Activated B cell treated with CpG ODN at 0.5 μM for 24 hours (primary cell): Measurements from ENCODE around the gene THOC5. TPM values are rescaled to one million over a fixed set of nuclear protein-coding genes. Genes with fewer than 3 reads are reported as not detected.

ENCODE experiments used
- ATAC-seq: fragments of 200-7000 bp; cut with Tn5 transposase; one replicate; pipeline ENCODE4 v1.10.0; 2021; ENCODE audit warnings: low read depth, mild to moderate bottlenecking, moderate library complexity
- CTCF ChIA-PET: fragments of 350-600 bp; sonication (Branson Sonifier 250); formaldehyde crosslinking; loops from one replicate; lab custom pipeline; 2021; ENCODE audit warnings: antibody characterized with exemption; lab: Charles Lee
- POLR2A ChIA-PET: fragments of 350-600 bp; sonication (Branson Sonifier 250); formaldehyde crosslinking; loops from one replicate; lab custom pipeline; 2021; ENCODE audit warnings: antibody characterized with exemption; lab: Charles Lee
- DNase-seq: peaks from one replicate; pipeline ENCODE4 v3.0.0; 2022
- H3K27ac Mint-ChIP-seq: one replicate; pipeline ENCODE4 v1.8.0; 2020; ENCODE audit warnings: mixed read lengths
- H3K27me3 Mint-ChIP-seq: one replicate; pipeline ENCODE4 v1.8.0; 2021; ENCODE audit warnings: mixed read lengths
- H3K36me3 Mint-ChIP-seq: one replicate; pipeline ENCODE4 v1.8.0; 2021; ENCODE audit warnings: low read depth, mixed read lengths
- H3K4me1 Mint-ChIP-seq: one replicate; pipeline ENCODE4 v1.8.0; 2021; ENCODE audit warnings: mixed read lengths
- H3K4me3 Mint-ChIP-seq: one replicate; pipeline ENCODE4 v1.8.0; 2020; ENCODE audit warnings: mild to moderate bottlenecking, mixed read lengths
- H3K9me3 Mint-ChIP-seq: one replicate; pipeline ENCODE4 v1.8.0; 2020; ENCODE audit warnings: mixed read lengths
- intact Hi-C: fragments of 100-400 bp; cut with micrococcal nuclease; formaldehyde crosslinking; loops from one replicate; pipeline ENCODE4 v1.15.1; 2024
- total RNA-seq: library from RNA; stranded (reverse); gene quantifications from 2 replicates; pipeline ENCODE4 v1.2.3, GENCODE V29; 2022
- TF ChIP-seq, protein P1 (sequence below): fragments of 200-600 bp; IDR thresholded peaks from one replicate; pipeline ENCODE4 v1.8.0; 2022; ENCODE audit warnings: antibody characterized with exemption, mild to moderate bottlenecking

THOC5 gene
- total RNA-seq, 1 donor from 2014 or later, result 44.1 TPM

DNA sequence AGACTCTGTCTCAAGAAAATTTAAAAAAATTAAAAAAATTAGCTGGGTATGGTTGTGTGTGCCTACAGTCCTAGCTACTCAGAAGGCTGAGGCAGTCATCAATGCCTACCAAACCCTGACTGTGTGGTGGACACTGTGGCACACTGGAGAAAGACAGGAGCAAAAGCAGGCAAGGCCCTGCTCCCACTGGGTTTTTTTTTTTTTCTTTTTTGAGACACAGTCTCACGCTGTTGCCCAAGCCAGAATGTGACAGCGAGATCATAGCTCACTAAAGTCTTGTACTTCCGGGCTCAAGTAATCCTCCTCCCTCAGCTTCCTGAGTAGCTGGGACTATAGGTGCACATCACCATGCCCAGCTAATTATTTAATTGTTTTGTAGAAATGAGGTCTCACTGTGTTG is 68.9 kb downstream of the THOC5 start:
- DNase-seq (no peak), ATAC-seq (no peak)
- Mint-ChIP-seq H3K36me3 (no peaks in the 10 kb centered on the region), H3K4me1 (peaks cover 22% of the 10 kb centered on the region), H3K27ac (no peak overlapping the region), H3K4me3 (no peak overlapping the region), H3K9me3 (no peaks in the 10 kb centered on the region), H3K27me3 (peaks cover 25% of the 10 kb centered on the region)
- ChIA-PET POLR2A (interaction anchor here (1.4 kb wide), 1 partner anchor 12 kb away, joined by 5 read pairs; no protein-coding TSS in a partner anchor), CTCF (no interaction called here)
- intact Hi-C loops, result no loop called here
- TF ChIP-seq, protein P1, sequence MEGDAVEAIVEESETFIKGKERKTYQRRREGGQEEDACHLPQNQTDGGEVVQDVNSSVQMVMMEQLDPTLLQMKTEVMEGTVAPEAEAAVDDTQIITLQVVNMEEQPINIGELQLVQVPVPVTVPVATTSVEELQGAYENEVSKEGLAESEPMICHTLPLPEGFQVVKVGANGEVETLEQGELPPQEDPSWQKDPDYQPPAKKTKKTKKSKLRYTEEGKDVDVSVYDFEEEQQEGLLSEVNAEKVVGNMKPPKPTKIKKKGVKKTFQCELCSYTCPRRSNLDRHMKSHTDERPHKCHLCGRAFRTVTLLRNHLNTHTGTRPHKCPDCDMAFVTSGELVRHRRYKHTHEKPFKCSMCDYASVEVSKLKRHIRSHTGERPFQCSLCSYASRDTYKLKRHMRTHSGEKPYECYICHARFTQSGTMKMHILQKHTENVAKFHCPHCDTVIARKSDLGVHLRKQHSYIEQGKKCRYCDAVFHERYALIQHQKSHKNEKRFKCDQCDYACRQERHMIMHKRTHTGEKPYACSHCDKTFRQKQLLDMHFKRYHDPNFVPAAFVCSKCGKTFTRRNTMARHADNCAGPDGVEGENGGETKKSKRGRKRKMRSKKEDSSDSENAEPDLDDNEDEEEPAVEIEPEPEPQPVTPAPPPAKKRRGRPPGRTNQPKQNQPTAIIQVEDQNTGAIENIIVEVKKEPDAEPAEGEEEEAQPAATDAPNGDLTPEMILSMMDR, result no peak

DNA sequence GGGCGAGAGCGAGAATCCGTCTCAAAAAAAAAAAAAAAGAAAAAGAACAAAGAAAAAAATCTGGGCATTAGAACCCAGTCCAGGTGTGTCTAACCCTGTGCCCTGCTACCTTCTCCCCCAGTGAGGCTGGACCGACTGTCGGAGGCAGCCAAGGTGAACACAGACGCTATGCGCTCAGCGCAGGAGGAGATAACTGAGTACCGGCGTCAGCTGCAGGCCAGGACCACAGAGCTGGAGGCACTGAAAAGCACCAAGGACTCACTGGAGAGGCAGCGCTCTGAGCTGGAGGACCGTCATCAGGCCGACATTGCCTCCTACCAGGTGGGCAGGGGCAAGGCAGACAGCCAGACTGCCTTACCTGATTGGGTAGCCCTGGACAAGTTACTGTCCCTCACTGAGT is 70.3 kb downstream of the THOC5 start:
- Mint-ChIP-seq H3K27ac (no peak overlapping the region), H3K4me1 (peaks cover 19% of the 10 kb centered on the region), H3K4me3 (no peak overlapping the region), H3K27me3 (peaks cover 38% of the 10 kb centered on the region), H3K36me3 (no peaks in the 10 kb centered on the region), H3K9me3 (no peaks in the 10 kb centered on the region)
- CTCF ChIA-PET, result no interaction called here
- POLR2A ChIA-PET, result no interaction called here
- intact Hi-C loops, result no loop called here
- TF ChIP-seq, protein P1, result no peak
- DNase-seq (no peak), ATAC-seq (no peak)

DNA sequence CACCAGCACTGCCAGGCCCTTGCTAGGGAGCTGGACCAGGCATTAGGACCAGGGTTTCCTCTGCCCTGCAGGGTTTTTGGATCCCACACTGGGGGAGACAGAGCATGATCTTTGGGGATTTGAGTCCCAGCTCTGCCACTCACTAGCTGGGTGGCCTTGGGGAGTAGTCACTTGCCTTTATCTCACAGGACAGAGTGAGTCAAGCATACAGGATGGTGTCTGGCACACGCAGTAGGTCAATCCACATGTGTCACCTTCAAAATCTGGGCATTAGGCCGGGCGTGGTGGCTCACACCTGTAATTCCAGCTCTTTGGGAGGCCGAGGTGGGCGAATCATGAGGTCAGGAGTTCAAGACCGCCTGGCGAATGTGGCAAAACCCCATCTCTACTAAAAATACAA is 70.8 kb downstream of the THOC5 start:
- H3K9me3 Mint-ChIP-seq, result no peaks in the 10 kb centered on the region
- peaks cover 43% of the 10 kb centered on the region for H3K27me3 Mint-ChIP-seq
- H3K4me3 Mint-ChIP-seq, result no peak overlapping the region
- no peak for ATAC-seq
- ChIA-PET POLR2A (interaction anchor here (1.3 kb wide), 1 partner anchor 12 kb away, joined by 3 read pairs; no protein-coding TSS in a partner anchor), CTCF (no interaction called here)
- TF ChIP-seq, protein P1, result no peak
- no peaks in the 10 kb centered on the region for H3K36me3 Mint-ChIP-seq
- peaks cover 21% of the 10 kb centered on the region for H3K4me1 Mint-ChIP-seq
- intact Hi-C loops, result no loop called here
- H3K27ac Mint-ChIP-seq, result no peak overlapping the region
- DNase-seq, result no peak

DNA sequence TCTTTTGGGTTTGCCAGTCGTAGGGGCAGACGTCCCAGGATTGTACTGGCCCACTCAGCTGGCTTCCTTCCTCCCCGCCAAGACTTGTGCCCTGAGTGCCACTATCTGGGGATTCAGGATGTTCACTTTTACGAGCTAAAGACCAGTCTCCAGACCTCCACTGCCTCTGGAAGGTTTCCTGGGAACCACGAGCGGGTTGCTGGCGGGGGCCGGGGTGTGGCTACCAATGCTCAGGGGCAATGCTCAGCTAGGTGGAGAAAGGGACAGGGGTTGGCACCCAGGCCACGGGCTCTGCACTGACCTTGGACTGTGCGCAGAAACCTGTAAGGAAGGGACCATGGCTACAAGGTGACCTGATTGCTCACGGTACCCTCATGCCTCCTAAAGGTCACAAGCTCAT is 71.3 kb downstream of the THOC5 start:
- DNase-seq (no peak), ATAC-seq (no peak)
- Mint-ChIP-seq H3K27ac (no peak overlapping the region), H3K36me3 (no peaks in the 10 kb centered on the region), H3K27me3 (peaks cover 41% of the 10 kb centered on the region), H3K4me1 (peaks cover 19% of the 10 kb centered on the region), H3K4me3 (no peak overlapping the region), H3K9me3 (no peaks in the 10 kb centered on the region)
- TF ChIP-seq, protein P1, result no peak
- CTCF ChIA-PET, result no interaction called here
- intact Hi-C loops, result no loop called here
- POLR2A ChIA-PET, result interaction anchor here (1.3 kb wide), 1 partner anchor 11 kb away, joined by 3 read pairs; no protein-coding TSS in a partner anchor

DNA sequence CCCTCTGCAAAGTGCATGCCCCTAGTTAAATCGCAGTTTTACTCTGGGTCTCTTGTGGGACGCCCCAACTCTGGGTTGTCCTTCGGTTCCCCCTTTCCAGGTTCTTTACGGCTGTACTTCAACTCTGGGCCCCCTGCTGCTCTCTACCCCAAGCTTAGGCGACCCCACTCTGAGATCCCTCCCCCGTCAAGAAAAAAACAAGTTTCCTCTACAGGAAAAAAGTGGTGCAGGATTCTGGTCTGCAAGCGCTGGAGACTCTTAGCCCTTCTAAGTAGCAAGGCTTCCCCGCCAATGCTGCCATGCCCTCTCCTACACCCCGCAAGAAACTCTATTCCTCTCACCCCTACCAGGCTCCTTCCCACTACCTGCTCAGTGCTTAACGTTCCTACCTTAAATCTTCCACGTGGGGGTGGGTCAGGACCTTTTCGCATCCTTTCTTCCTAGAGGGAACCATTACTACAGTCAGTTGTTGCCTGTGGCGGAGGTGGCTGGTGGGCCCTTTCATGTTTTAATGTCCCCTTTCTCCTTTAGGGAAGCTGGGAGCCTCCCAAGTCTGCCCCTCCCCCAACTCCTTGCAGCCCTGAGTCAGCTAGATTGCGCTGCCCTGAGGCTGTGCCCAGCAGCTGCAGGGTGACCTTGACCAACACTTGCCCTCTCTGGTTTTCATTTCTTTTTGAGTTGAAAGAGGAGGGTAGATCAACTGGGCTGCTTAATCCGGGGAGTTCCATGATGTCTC is 72.1 kb downstream of the THOC5 start:
- Mint-ChIP-seq H3K9me3 (no peaks in the 10 kb centered on the region), H3K27me3 (peaks cover 39% of the 10 kb centered on the region), H3K4me3 (peak overlapping the region; percentile 46), H3K27ac (peak overlapping the region; percentile 21), H3K36me3 (no peaks in the 10 kb centered on the region), H3K4me1 (peaks cover 22% of the 10 kb centered on the region)
- ChIA-PET CTCF (interaction anchor here (1.4 kb wide), 1 partner anchor 117 kb away, joined by 4 read pairs; no protein-coding TSS in a partner anchor), POLR2A (interaction anchor here (1.3 kb wide), 1 partner anchor 10 kb away, joined by 3 read pairs; no protein-coding TSS in a partner anchor)
- intact Hi-C loops, result no loop called here
- DNase-seq, result no peak
- ATAC-seq, result no peak
- TF ChIP-seq, protein P1, result no peak
